ENCODE measurements around the gene BCL2L2. TPM values are rescaled to one million over a fixed set of nuclear protein-coding genes. Genes with fewer than 3 reads are reported as not detected.
A peak's percentile ranks its signal among the peaks of the same experiment; 100 is the strongest.

The BCL2L2 gene
- total RNA-seq, 1 donor from 2014 or later, result 23.7 TPM

DNA sequence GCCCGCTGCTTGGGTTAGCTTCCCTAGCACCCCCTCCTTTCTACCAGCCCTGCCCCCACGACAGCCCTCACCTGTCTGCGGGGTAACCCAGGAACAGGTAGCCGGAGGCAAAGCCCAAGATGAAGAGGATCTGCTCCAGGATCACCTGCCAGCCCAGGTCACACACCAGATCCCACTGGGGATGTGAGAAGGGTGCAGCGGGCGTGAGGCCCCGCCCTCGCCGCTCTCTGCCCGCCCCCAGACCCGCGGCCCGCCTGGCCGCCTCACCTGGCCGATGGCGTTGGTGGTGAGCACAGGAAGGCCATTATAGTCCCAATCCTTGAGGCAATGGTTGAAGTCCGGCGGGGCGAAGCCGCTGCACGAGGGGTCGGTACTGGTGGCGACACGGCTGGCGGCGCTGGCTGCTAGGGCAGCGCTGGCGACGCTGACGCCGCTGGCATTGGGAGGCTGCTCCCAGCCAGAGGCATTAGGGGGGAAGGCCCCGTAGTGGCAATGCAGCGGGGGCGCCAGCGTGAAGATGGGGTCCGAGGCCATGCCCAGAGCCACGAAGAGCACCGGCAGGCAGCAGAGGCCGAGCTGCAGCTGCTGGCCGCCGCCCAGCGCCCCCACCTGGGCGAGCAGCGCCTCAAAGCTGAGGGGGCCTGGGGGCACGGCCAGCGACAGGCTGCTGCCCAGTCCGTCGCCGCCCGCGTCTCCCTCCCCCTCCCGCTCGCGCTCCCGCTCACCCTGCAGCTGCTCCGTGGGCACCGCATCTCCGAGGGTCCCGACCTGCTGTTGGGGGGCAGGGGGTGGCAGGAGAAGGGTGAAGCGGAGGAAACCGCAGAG is 45.3 kb downstream of the BCL2L2 start:
- peak overlapping the region; percentile 70 for H3K4me3 Mint-ChIP-seq (ENCODE audit: low read depth)
- no peak overlapping the region for H3K27ac Mint-ChIP-seq
- H3K4me1 Mint-ChIP-seq (ENCODE audit: low read depth), result peaks cover 8% of the 10 kb centered on the region
- TF ChIP-seq, protein P1, sequence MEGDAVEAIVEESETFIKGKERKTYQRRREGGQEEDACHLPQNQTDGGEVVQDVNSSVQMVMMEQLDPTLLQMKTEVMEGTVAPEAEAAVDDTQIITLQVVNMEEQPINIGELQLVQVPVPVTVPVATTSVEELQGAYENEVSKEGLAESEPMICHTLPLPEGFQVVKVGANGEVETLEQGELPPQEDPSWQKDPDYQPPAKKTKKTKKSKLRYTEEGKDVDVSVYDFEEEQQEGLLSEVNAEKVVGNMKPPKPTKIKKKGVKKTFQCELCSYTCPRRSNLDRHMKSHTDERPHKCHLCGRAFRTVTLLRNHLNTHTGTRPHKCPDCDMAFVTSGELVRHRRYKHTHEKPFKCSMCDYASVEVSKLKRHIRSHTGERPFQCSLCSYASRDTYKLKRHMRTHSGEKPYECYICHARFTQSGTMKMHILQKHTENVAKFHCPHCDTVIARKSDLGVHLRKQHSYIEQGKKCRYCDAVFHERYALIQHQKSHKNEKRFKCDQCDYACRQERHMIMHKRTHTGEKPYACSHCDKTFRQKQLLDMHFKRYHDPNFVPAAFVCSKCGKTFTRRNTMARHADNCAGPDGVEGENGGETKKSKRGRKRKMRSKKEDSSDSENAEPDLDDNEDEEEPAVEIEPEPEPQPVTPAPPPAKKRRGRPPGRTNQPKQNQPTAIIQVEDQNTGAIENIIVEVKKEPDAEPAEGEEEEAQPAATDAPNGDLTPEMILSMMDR (IDR thresholded peaks at IDR 0.05; ENCODE audit: unreplicated experiment), result peak; percentile 46
- peaks cover 10% of the 10 kb centered on the region for H3K36me3 Mint-ChIP-seq (ENCODE audit: insufficient read depth)
- no peak for DNase-seq (ENCODE audit: low spot score, unreplicated experiment)
- H3K27me3 Mint-ChIP-seq, result peaks cover 34% of the 10 kb centered on the region
- H3K9me3 Mint-ChIP-seq (ENCODE audit: low read depth), result peaks cover 11% of the 10 kb centered on the region

DNA sequence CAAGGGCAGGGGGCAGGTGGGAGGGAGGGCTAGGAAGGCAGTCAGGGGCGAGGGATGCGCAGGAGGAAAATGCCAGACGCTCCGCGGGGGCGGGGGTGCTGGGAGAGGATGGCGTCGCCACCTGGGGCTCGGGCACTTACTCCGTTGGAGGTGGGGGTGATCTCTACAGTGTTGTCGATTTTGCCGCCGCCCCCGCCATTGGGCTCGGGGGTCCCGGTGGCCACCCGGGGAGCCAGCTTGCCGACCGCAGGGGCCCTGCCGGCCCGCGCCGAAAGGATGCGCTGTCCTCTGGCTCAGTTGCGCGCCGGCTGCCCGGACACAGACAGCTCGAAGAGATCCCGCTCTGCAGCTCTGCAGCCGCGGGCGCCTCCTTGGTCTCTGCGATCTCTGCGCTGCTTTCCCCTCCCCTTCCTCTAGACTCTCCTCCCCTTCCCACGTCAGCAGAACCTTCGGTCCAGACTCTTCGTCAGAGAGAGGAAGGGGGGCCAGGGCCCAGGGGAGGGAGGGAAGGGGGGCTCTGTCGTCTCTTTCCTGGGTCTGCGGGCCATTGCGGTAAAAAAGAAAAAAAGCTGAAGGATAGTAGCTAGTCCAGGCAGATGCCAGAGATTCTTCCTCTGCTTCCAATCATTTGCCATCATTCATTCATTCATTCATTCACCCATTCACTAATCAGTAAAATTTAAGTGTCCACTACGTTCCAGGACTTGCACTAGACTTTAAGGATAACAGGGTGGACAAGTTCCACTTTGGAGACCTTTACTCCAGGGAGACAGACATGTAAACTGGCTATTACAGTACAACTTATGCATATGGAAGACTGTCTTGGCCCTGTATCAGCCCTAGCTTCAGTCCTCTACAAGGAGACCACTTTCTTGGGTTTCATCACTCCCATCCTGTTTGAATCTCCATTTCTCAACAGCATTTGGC is 46.1 kb downstream of the BCL2L2 start, which contains the start of gene SLC22A17:
SLC22A17 (minus strand) TSS at position 382 of the 927 bp plus-strand sequence.
- Mint-ChIP-seq H3K36me3 (ENCODE audit: insufficient read depth) (peaks cover 10% of the 10 kb centered on the region), H3K9me3 (ENCODE audit: low read depth) (peaks cover 11% of the 10 kb centered on the region), H3K27ac (peak within 1 kb of the TSS; percentile 54), H3K27me3 (peaks cover 34% of the 10 kb centered on the region), H3K4me1 (ENCODE audit: low read depth) (peaks cover 8% of the 10 kb centered on the region), H3K4me3 (ENCODE audit: low read depth) (peak within 1 kb of the TSS; percentile 70)
- peak; percentile 36 for DNase-seq (ENCODE audit: low spot score, unreplicated experiment)
- TF ChIP-seq, protein P1 (IDR thresholded peaks at IDR 0.05; ENCODE audit: unreplicated experiment), result no peak

DNA sequence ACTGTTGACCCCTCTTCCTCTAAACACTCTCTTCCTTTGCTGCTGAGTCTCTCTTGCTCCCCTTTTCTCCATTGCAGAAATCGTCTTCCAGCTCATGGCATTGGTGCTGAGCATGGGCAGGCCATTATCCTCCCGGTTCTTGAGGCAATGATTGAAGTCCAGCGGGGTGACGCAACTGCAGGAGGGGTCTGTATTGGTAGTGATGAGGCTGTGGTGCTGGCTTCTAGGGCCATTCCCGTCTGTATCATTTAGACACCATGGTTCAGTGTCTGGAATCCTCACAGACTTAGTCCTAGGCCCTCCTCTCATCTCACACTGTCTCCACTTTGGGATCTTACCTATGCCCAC is 46.8 kb downstream of the BCL2L2 start:
- TF ChIP-seq, protein P1 (IDR thresholded peaks at IDR 0.05; ENCODE audit: unreplicated experiment), result no peak
- Mint-ChIP-seq H3K27ac (no peak overlapping the region), H3K9me3 (ENCODE audit: low read depth) (peaks cover 11% of the 10 kb centered on the region), H3K36me3 (ENCODE audit: insufficient read depth) (peaks cover 10% of the 10 kb centered on the region), H3K4me3 (ENCODE audit: low read depth) (peak overlapping the region; percentile 63), H3K4me1 (ENCODE audit: low read depth) (peaks cover 8% of the 10 kb centered on the region), H3K27me3 (peaks cover 34% of the 10 kb centered on the region)
- no peak for DNase-seq (ENCODE audit: low spot score, unreplicated experiment)

DNA sequence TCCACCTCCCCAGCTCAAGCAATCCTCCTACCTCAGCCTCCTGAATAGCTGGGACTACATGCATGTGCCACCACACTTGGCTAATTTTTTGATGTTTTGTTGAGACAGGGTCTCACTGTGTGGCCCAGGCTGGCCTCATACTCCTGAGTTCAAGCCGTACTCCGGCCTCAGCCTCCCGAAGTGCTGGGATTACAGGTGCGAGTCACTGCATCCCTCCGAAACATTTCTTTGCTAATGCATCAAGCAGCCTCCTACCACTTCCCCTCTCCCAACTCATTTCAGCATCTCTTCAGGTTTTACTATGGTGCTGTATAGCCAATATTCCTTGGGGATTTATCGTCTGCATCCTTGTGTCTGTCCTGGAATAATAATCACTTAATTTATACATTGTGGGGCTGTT is 48.4 kb downstream of the BCL2L2 start:
- H3K9me3 Mint-ChIP-seq (ENCODE audit: low read depth), result peaks cover 11% of the 10 kb centered on the region
- peaks cover 10% of the 10 kb centered on the region for H3K36me3 Mint-ChIP-seq (ENCODE audit: insufficient read depth)
- H3K27me3 Mint-ChIP-seq, result peaks cover 34% of the 10 kb centered on the region
- DNase-seq (ENCODE audit: low spot score, unreplicated experiment), result no peak
- peaks cover 8% of the 10 kb centered on the region for H3K4me1 Mint-ChIP-seq (ENCODE audit: low read depth)
- TF ChIP-seq, protein P1 (IDR thresholded peaks at IDR 0.05; ENCODE audit: unreplicated experiment), result no peak
- no peak overlapping the region for H3K4me3 Mint-ChIP-seq (ENCODE audit: low read depth)
- no peak overlapping the region for H3K27ac Mint-ChIP-seq

DNA sequence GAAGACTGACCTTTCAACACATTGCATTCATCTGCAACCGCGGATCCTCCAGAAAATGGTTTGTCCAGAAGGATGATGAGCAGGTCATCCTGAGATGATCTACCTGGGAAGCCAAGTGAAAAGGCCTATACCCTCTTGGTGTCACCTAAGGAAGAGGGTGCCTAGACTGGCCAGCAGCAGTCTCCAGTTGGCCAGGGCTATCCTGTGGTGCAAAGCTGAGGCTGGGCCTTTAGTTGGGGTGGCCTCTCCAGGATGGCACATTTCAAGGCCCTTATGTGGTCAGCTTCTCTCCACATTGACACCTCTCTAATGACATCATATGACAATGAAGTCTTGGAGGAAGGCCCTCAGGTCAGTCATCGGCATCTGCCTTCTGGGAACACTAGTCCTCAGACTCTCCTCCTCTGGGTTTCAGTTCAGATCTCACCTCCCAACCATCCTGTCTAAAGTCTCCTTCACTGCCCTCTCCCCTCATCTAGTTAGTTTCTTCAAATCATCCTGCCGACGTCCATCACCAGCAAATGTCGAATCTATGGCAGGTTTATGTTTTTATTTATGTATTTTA is 49.3 kb downstream of the BCL2L2 start:
- H3K36me3 Mint-ChIP-seq (ENCODE audit: insufficient read depth), result peaks cover 9% of the 10 kb centered on the region
- TF ChIP-seq, protein P1 (IDR thresholded peaks at IDR 0.05; ENCODE audit: unreplicated experiment), result no peak
- H3K4me1 Mint-ChIP-seq (ENCODE audit: low read depth), result peaks cover 5% of the 10 kb centered on the region
- no peak overlapping the region for H3K4me3 Mint-ChIP-seq (ENCODE audit: low read depth)
- H3K9me3 Mint-ChIP-seq (ENCODE audit: low read depth), result peaks cover 4% of the 10 kb centered on the region
- H3K27ac Mint-ChIP-seq, result no peak overlapping the region
- H3K27me3 Mint-ChIP-seq, result peaks cover 28% of the 10 kb centered on the region
- no peak for DNase-seq (ENCODE audit: low spot score, unreplicated experiment)

Data from progenitor cell of endocrine pancreas (in vitro differentiated cells).